Activated CD8-positive, alpha-beta memory T cell treated with anti-CD3 and anti-CD28 coated beads, Interleukin-2, amount 50 U/mL, for 4 hours (primary cell): ENCODE measurements around the gene BPIFB6.
"Not testable (repeated sequence)": the region's sequence is repeated elsewhere in the genome, so short reads cannot be mapped to it uniquely, and the experiment has no call there.

Experiments
- DNase-seq: peaks from one replicate; pipeline ENCODE4 v3.0.0-alpha.2; 2020

BPIFB6 gene

DNA sequence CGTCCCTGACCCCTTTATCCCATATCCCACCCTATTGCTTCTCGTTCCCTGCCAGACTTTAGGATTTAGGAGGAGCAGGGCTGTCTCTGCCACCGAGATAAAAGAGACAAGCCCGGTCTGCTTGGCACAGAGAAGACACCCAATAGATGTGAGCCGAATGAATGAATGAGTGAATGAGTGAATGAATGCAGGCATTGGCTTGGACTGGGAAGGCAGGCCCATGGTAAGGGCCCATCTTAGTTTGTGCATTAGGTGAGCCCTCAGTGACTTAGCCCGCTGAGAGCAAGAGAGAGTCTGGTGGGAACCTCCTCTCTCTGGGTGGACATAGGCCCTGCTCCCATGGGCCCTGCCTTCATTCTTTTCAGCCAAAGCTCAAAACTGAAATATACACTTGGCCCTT lies 879 bp upstream of the BPIFB6 start:
- no peak for DNase-seq

DNA sequence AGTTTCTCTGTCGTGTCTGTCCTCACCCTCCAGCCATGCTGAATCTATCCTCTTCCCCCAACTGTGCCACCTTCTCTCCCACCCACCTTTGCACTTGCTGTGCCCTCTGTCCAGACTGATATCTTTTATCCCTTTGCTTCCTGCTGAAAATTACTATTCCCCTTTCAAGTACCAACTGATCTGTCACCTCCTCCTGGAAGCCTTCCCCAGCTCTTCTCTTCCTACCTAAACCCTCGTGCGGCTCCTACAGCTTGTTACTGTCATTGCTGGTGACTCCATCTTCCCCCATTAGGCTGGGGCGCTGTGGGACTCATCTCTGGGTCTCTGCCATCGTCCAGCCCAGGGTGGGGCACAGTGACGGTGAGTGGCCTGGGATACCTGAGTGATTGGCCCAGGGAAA lies 1.1 kb downstream of the BPIFB6 start:
- no peak for DNase-seq

DNA sequence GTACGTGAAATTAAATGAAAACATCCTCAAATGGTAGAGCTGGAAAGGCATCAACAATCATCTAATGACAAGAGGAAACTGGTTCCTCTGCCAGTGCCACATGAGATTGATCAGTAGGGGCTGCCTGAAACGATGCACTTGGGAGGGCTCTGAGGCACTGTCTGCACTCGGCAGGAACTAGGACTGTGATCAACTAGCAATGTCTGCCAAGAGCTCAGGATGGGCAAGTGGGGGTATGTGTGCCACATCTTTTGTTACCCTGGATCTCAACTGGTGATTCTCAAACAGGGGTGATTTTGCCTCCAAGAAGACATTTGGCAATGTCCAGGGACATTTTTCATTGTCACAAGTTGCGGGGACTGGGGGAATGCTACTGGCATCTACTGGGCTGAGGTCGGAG lies 1.9 kb downstream of the BPIFB6 start:
- DNase-seq = no peak

DNA sequence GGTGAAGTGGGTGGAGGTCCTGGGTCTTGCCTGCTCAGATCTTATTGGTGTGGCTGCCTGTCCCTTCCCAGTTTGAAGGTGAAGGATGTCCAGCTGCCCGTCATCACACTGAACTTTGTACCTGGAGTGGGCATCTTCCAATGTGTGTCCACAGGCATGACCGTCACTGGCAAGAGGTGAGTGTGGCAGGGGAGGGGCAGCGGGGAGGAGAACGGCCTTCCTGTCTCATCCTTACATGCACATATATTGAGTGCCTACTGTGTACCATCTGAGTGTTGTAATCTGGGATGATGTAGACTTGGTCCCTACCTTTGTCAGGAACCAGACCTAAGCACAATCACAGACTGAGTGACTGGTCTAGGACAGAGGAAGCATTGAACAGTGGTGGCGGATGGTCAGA lies 2.7 kb downstream of the BPIFB6 start:
- DNase-seq = no peak

DNA sequence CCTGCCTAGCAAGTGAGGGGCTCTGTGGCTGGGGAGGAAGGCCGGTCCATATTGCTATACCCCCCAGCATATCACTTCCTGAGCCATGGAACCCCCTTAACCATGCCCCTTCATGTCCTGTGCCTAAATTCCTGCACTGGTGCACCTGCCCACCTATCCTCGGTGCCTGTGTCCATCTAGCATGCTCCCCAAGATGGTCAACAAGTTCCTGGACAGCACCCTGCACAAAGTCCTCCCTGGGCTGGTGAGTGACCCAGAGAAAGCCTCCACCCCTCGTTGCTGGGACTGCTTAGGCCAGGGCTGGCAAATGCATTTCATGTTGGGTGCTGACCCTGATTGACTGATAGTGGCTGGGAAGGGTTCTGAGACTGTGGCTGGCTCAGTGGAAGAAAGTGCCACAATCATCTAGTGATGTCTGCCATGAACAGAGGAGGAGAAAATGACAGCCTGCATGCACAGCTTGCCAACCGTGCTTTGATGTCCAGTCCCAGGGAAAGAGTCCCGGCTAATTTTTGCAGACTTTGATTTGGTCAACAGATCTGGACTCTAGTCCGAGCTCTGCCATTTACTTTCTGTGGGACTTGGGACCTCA lies 3.5 kb downstream of the BPIFB6 start:
- no peak for DNase-seq

GRCh38 chr20:33037456-33037855 lies 6.0 kb downstream of the BPIFB6 start:
- DNase-seq = no peak

DNA sequence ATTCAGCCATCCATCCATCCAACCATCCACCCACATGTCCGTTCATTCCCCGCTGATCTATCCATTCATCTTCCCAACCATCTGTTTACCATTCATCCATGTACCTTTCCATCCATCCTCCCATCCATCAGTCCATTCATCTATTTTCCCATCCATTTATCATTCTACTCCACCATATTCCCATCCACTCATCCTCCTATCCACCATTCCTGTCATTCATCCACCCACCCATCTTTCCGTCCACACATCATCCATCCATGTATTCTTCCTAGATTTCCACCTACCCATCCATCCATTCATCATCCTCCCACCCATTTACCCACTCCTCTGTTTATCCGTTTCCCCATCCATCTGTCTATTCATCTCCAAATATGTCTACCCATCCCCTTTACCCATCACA lies 6.8 kb downstream of the BPIFB6 start:
- DNase-seq = no peak

- DNase-seq = no peak
Observed at GRCh38 chr20:33042430-33042829, 11.0 kb downstream of the BPIFB6 start.

DNA sequence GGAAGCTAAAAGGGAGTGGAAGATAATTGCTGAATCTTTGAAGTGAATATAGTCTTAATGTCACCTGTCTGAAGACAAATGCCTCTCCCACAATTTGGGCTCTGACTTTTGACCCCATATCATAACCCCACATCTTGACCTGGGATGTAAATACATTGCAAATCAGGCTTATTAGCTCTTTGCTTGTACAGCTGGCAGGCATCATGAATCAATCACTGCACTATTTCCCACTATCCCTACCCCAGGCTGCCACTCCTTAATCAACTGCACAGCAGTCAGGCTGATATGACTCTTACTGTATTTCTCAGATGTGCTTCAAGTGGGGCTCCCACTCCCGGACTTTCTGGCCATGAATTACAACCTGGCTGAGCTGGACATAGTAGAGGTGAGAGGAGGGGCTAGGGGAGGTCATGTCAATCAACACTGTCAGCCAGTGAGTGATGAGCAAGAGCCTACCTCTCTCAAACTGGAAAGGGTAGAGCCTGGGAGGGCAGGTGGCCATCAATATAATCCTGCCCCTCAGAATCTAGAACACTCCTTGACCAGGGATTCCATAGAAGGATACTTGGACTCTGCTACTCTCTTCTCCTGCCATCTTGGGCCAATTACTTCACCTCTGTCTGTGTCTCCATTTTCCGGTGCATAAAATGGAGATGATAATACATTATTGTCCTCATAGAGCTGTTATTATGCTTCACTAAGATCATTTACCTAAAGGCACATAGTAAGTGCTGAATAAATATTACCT lies 11.7 kb downstream of the BPIFB6 start:
- no peak for DNase-seq

- DNase-seq = no peak
Observed at GRCh38 chr20:33043731-33044181, 12.3 kb downstream of the BPIFB6 start.

- DNase-seq = not testable (repeated sequence)
Observed at GRCh38 chr20:33045129-33045721, 13.8 kb downstream of the BPIFB6 start.

DNA sequence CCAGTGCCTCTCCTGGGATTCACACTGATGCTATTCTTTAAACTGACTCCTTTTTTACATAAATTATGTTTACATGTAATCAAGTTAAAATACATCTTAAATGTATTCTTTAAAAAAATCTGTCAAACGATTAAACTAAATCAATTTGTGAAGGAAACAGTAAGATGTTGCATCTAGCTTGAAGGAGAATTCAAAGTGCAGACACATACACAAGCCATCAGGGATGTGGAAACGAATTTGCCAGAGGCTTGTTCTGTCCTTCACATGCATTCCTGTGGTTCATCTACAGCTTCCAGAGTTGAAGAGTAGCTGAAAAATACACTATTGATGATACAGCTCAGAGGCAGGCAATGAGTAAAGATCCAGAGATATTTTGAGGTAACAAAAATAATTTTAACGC lies 15.0 kb downstream of the BPIFB6 start:
- DNase-seq = no peak

DNA sequence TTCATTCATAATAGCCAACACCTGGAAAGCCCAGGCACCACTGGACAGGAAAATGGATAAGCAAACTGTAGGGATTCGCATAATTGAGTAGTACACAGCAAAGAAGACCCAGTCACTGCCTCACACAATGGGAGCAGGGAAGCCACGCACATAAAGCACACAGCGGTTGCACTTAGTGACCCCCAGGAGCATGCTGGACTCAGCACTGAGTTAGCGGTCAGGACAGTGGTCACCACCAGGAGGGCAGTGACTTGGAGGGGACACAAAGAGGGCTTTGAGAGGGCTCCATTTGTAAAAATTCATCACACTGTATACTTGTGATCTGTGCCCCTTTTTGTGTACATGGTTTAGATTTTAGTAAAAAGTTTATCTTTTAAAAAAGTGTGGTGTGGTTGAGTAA lies 19.9 kb downstream of the BPIFB6 start:
- no peak for DNase-seq

GRCh38 chr20:33053291-33054106 lies 22.1 kb downstream of the BPIFB6 start, which contains the start of gene BPIFB3:
Gene BPIFB3 (plus strand): TSS chr20:33053903. CDS start chr20:33055436, 1,533 bp downstream.
- DNase-seq = no peak

DNA sequence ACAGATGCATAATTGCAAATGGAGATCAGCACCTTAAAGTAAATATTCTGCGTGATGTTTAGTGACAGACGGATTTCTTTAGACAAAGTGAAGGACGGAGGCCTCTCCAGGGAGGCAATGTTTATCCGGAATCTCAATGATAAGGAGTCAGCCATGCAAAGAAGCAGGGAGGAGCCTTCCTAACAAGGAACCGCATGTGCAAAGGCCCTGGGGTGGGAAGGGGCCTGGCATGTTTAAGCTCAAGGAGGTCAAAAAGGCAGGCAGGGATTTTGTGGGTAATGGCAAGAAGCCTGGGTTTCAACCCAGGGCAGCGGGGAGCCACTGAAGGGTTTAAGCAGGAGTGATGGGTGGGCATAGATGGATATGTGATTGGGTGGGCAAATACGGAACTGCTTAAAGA lies 22.9 kb downstream of the BPIFB6 start:
- DNase-seq = no peak

DNA sequence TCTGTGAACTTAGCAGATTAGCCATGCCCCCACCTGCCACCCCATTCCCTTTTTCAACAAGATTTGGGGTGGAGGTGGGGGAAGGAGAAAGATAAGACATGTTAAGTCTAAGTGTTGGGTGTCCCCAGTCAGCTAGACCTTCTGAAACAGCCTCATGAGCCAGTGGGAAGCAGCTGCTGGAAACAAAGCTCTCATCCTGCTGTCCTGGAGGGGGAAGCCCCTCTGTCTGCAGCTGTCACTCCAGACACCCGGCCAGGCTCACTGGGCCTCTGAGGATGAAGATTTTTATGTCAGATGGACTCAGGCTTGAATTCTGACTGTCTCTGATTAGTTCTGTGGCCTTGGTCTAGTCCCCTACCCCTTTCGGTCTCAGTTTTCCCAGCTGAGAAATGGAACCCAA lies 23.3 kb downstream of the BPIFB6 start:
- no peak for DNase-seq

GRCh38 chr20:33059136-33059535 lies 27.7 kb downstream of the BPIFB6 start:
- DNase-seq = no peak

DNA sequence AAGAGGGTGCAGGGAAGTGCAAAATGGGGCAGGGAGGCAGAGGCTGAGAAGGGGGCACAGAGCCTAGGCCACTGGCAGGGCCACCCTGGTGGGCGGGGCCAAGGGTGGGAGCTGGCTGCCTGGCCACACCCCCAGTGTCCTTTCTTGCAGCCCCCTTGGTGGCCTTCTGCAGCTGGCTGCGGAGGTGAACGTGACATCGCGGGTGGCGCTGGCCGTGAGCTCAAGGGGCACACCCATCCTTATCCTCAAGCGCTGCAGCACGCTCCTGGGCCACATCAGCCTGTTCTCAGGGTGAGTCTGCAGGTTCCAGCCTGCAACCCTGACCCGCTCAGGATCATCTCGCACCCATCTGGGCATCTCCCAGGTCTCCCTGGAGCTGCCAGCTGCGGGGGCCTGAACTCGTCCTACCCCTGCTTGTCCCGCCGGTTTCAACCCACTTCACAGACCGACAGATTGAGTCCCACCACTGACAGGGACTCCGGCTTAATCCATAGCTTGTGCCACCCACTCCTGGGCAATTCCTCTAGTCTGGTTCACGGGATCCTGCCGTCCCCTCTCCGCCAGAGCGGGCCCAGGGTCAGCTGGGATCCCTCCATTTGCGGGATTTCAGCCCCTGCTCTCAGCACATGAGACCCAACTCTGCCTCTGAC lies 28.4 kb downstream of the BPIFB6 start:
- no peak for DNase-seq

DNA sequence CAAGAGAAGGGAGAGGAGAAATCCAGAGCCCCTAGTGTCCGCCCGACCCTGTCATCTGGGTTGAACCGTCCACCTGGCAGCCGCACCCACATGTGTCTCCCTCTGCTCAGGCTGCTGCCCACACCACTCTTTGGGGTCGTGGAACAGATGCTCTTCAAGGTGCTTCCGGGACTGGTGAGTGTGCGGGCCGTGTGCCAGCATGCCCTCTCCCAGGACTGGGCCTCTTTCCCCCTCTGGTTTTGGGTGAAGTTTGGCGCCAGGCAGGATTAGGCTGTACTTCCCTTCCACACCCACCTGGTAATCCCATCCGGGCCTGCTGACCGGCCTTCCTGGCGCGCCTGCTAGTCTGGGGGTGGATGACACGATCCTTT lies 30.2 kb downstream of the BPIFB6 start:
- no peak for DNase-seq

DNA sequence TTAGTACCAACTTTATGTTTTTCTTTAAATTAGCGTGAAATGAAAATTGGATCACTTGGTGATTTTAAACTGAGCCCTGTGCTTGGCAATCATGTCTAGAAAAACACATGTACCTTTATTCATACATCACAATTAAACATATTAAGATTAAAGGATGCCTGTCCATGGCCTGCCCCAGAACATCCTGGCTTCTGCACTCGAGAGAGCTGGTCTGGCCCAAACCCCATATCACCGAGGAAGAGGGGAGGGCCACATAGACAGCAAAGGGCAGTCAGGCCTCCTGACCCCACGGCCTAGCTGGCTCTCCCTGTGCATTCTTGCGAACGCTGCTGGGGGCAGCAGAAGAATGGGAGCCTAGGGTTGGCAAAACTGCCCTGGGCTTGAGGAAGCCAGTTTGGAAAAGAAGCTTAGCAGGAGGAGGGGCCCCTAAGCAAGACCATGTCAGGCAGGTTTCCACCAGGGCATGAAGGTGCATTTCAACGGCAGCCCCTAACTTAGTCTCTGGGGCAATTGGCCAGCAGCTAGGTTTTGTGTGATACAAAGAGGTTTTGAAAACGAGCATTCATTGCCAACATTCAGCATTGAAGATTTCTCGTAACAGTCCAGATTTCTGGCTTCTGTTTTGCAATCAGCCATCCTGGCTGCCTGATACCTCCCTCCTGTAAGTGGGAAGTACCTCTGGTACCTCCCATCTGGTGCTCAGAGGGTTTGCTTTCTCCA lies 30.8 kb downstream of the BPIFB6 start:
- no peak for DNase-seq

GRCh38 chr20:33062825-33063149 lies 31.3 kb downstream of the BPIFB6 start:
- no peak for DNase-seq

- no peak for DNase-seq
Observed at GRCh38 chr20:33063271-33063670, 31.8 kb downstream of the BPIFB6 start.
